Kidney (tissue), 14 donors: ENCODE results near the gene TMEM108. TPM values are rescaled to one million over a fixed set of nuclear protein-coding genes. Genes with fewer than 3 reads are reported as not detected.
A peak's percentile ranks its signal among the peaks of the same experiment; 100 is the strongest.
"Not testable (repeated sequence)": the region's sequence is repeated elsewhere in the genome, so short reads cannot be mapped to it uniquely, and the experiment has no call there.

Experiments
- DNase-seq, 5 donors: peaks; one replicate each; pipeline ENCODE4 v3.0.0-alpha.2; 2013 to 2020
- FAIRE-seq: peaks from 2 replicates; lab custom pipeline; 2012; peaks lifted over from hg19 to GRCh38; lab: Jason Lieb, UNC
- H3K27ac ChIP-seq, 2 donors: one replicate each; pipeline ENCODE4 v1.7.0; 2013; ENCODE audit warnings: low read depth in 2 of 2, low read length in 2 of 2, inconsistent platforms in 1 of 2
- H3K27me3 ChIP-seq: one replicate; pipeline ENCODE4 v1.7.1; 2013; ENCODE audit warnings: low read length, inconsistent platforms; ENCODE audit not compliant: control insufficient read depth, insufficient read depth
- H3K36me3 ChIP-seq, 3 donors: one replicate each; pipeline versions ENCODE4 v1.7.0 to v1.7.1; 2013; ENCODE audit warnings: low read length in 3 of 3, control low read depth in 1 of 3, inconsistent platforms in 1 of 3; ENCODE audit not compliant: insufficient read depth in 3 of 3, control insufficient read depth in 2 of 3
- H3K4me1 ChIP-seq, 3 donors: one replicate each; pipeline versions ENCODE4 v1.7.0 to v1.7.1; 2013; ENCODE audit warnings: low read length in 3 of 3, inconsistent platforms in 1 of 3, low read depth in 1 of 3; ENCODE audit not compliant: control insufficient read depth in 2 of 3, insufficient read depth in 2 of 3
- H3K4me3 ChIP-seq, 3 donors: one replicate each; pipeline versions ENCODE4 v1.7.0 to v1.8.1; 2013; ENCODE audit warnings: low read length in 3 of 3, control low read depth in 1 of 3, inconsistent platforms in 1 of 3
- H3K9ac ChIP-seq, 3 donors: one replicate each; pipeline versions ENCODE4 v1.7.0 to v1.7.1; 2013; ENCODE audit warnings: low read length in 3 of 3, control low read depth in 1 of 3, inconsistent platforms in 1 of 3
- H3K9me3 ChIP-seq, 3 donors: one replicate each; pipeline versions ENCODE4 v1.7.0 to v1.7.1; 2013; ENCODE audit warnings: low read length in 3 of 3, control low read depth in 1 of 3, inconsistent platforms in 1 of 3; ENCODE audit not compliant: control insufficient read depth in 2 of 3, insufficient read depth in 1 of 3
- intact Hi-C: fragments of 100-400 bp; cut with DNase I; formaldehyde crosslinking; loops from one replicate; pipeline ENCODE4 v1.11.1; 2022
- polyA plus RNA-seq: library from polyadenylated mRNA; stranded (reverse); fragments of 350-450 nt; fragmentation: Illumina TruSeq; extraction: RNeasy Lipid Tissue Mini Kit (QIAGEN cat#74804); gene quantifications from one replicate; pipeline ENCODE4 v1.2.3, GENCODE V29; 2014; ENCODE audit warnings: low read depth, low replicate concordance; ENCODE audit not compliant: insufficient read depth
- total RNA-seq: library from RNA; stranded (reverse); fragmentation: NEBNext Ultra II Directional; extraction: Animal tissue kit (Norgen Biotek cat#: 25700); gene quantifications from one replicate; pipeline ENCODE4 v1.2.1, GENCODE V29; 2021
- TF ChIP-seq, protein P1 (sequence below): IDR thresholded peaks from 3 replicates; pipeline ENCODE4 v1.5.1; 2012; ENCODE audit warnings: mild to moderate bottlenecking, moderate library complexity, borderline replicate concordance; ENCODE audit not compliant: insufficient read depth; ENCODE audit errors: extremely low read depth
- donor health status: control.
- donor health status: control.
- donor health status: control.
- donor health status: control.
- donor health status: control.
- donor health status: DM: yes; HTN: yes; CAD: no.
- donor health status: Normal renal cell carcinoma (clear cell type).

The TMEM108 gene
- total and polyA plus RNA-seq, 2 donors from 2014 or later: 0.91 to 1.5 TPM

DNA sequence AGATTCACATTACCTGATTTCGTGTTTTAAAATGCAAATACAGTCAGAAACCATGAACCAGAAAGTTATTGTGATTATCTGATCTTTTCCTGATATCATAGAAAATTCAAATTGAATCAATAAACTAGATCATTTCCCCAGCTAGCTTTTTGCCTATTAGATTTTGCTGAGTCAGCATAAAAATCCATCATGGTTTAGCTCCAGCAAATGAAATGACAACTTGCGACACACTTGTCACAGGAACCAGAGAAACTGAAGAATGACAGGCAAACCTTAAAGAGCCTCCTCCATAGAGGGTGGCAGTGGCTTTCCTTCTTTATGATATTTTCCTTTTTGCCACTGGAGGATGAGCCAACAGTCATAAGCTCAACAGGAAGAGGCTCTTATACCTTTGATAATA lies 30.6 kb upstream of the TMEM108 start:
- H3K4me1 ChIP-seq: no peaks in the 10 kb centered on the region
- no peak overlapping the region for H3K27ac ChIP-seq
- no peaks in the 10 kb centered on the region for H3K27me3 ChIP-seq
- intact Hi-C loops: no loop called here
- no peak for FAIRE-seq
- no peaks in the 10 kb centered on the region for H3K36me3 ChIP-seq
- no peak overlapping the region for H3K4me3 ChIP-seq
- no peak for DNase-seq
- peaks cover 0 to 4% (median 0%) of the 10 kb centered on the region in 3 donors for H3K9me3 ChIP-seq
- TF ChIP-seq, protein P1, sequence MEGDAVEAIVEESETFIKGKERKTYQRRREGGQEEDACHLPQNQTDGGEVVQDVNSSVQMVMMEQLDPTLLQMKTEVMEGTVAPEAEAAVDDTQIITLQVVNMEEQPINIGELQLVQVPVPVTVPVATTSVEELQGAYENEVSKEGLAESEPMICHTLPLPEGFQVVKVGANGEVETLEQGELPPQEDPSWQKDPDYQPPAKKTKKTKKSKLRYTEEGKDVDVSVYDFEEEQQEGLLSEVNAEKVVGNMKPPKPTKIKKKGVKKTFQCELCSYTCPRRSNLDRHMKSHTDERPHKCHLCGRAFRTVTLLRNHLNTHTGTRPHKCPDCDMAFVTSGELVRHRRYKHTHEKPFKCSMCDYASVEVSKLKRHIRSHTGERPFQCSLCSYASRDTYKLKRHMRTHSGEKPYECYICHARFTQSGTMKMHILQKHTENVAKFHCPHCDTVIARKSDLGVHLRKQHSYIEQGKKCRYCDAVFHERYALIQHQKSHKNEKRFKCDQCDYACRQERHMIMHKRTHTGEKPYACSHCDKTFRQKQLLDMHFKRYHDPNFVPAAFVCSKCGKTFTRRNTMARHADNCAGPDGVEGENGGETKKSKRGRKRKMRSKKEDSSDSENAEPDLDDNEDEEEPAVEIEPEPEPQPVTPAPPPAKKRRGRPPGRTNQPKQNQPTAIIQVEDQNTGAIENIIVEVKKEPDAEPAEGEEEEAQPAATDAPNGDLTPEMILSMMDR: no peak
- no peak overlapping the region for H3K9ac ChIP-seq

DNA sequence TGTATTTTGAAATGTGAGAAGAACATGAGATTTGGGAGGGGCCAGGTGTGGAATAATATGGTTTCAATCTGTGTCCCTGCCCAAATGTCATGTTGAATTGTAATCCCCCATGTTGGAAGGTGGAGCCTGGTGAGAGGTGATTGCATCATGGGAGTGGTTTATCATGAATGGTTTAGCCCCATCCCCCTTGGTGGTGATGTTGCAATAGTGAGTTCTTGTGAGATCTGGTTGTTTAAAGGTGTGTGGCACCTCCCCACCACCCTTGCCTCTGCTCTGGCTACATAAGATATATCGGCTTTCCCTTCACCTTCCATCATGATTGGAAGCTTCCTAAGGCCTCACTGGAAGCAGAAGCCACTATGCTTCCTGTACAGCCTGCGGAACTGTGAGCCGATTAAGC lies 23.9 kb upstream of the TMEM108 start:
- no peaks in the 10 kb centered on the region for H3K36me3 ChIP-seq
- H3K4me1 ChIP-seq: no peaks in the 10 kb centered on the region
- intact Hi-C loops: no loop called here
- FAIRE-seq (no peak), DNase-seq (no peak)
- H3K9me3 ChIP-seq: peaks cover 0 to 4% (median 0%) of the 10 kb centered on the region in 3 donors
- TF ChIP-seq, protein P1: no peak
- no peak overlapping the region for H3K27ac ChIP-seq
- H3K4me3 ChIP-seq: no peak overlapping the region
- no peaks in the 10 kb centered on the region for H3K27me3 ChIP-seq
- H3K9ac ChIP-seq: no peak overlapping the region

DNA sequence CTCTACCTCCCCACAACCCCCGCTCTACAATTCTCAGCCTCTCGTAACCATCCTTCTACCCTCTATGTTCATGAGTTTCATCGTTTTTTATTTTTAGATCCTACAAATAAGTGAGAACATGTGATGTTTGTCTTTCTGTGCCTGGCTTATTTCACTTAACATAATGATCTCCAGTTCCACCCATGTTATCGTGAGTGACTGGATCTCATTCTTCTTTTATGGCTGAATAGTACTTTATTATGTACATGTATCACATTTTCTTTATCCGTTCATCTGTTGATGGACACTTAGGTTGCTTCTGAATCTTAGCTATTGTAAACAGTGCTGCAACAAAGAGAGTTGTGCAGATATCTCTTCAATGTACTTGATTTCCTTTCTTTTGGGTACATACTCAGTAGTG lies 22.6 kb upstream of the TMEM108 start:
- H3K4me1 ChIP-seq, FAIRE-seq, H3K27me3 ChIP-seq, H3K4me3 ChIP-seq, DNase-seq, intact Hi-C loops, H3K9ac ChIP-seq, H3K36me3 ChIP-seq, H3K9me3 ChIP-seq, H3K27ac ChIP-seq: not testable (repeated sequence)

DNA sequence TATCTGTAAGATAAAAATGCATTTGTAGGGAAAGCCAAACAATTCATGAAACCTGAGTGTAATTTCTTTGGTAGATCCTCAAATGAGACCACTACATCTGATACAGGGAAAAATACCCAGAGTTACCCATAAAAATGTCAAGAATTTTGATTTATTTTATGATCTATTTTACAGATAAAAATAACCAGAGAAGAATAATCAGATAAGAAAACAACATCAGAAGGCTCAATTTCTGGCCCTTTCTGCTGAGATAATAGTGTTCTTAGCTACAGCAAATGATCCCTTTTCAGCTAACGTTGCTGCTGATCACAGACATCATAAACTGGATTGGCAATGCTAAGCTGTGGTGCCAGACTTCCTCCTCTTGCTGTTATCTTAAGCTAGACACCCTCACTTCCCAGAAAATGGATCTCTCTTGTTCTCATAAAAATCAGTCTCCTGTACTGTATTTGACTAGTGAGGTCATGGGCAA lies 21.3 kb upstream of the TMEM108 start:
- DNase-seq (peak in 1 of 5 donors; percentile 1), FAIRE-seq (no peak)
- Histone ChIP-seq H3K27ac (no peak overlapping the region), H3K9ac (no peak overlapping the region), H3K4me1 (no peaks in the 10 kb centered on the region), H3K36me3 (no peaks in the 10 kb centered on the region), H3K27me3 (no peaks in the 10 kb centered on the region), H3K4me3 (no peak overlapping the region), H3K9me3 (no peaks in the 10 kb centered on the region)
- intact Hi-C loops: no loop called here
- TF ChIP-seq, protein P1: no peak
